Testis (tissue), 2 donors: ENCODE data around the gene GDPD5.

Experiments
- POLR2A ChIP-seq: fragments of 450-650 bp; IDR thresholded peaks from one replicate; pipeline ENCODE4 v1.6.1; 2017; ENCODE audit warnings: antibody characterized with exemption, mild to moderate bottlenecking, moderate library complexity
- TF ChIP-seq, protein P1 (sequence below), 3 experiments: fragments of 450-650 bp in 2 of 3; fragments of 200-600 bp in 1 of 3; sonication (generic) in 1 of 3; IDR thresholded peaks; one replicate each; pipeline ENCODE4 v1.5.1; 2016 to 2019; ENCODE audit warnings: antibody characterized with exemption in 3 of 3, mild to moderate bottlenecking in 2 of 3, moderate library complexity in 1 of 3

DNA sequence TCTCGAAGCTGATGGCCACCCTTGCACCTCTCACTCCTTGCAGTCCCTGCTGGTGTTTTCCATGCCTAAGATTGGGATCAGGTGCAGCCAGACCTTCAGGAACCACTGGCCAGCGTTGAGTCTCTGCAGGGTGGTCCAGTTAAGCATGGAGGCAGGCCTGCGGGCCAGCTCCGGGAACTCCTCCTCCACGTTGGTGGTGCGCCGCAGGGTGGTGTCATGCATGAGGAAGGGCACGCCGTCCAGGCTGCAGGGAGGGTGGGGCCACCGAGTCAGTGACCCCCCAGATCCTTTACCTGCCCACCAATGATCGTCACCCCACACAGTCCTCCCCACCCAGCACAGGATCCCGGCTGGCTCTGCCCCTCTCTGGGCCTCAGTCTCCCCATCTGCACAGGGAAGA is 82.7 kb downstream of the GDPD5 start:
- TF ChIP-seq, protein P1, sequence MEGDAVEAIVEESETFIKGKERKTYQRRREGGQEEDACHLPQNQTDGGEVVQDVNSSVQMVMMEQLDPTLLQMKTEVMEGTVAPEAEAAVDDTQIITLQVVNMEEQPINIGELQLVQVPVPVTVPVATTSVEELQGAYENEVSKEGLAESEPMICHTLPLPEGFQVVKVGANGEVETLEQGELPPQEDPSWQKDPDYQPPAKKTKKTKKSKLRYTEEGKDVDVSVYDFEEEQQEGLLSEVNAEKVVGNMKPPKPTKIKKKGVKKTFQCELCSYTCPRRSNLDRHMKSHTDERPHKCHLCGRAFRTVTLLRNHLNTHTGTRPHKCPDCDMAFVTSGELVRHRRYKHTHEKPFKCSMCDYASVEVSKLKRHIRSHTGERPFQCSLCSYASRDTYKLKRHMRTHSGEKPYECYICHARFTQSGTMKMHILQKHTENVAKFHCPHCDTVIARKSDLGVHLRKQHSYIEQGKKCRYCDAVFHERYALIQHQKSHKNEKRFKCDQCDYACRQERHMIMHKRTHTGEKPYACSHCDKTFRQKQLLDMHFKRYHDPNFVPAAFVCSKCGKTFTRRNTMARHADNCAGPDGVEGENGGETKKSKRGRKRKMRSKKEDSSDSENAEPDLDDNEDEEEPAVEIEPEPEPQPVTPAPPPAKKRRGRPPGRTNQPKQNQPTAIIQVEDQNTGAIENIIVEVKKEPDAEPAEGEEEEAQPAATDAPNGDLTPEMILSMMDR (IDR thresholded peaks at IDR 0.05): no peak
- no peak for TF ChIP-seq POLR2A
